Adipocyte (in vitro differentiated cells): ENCODE measurements around the gene UPF1.
A peak's percentile ranks its signal among the peaks of the same experiment; 100 is the strongest.

Experiments used
- DNase-seq: peaks from one replicate; pipeline ENCODE4 v3.0.0-alpha.2; 2015; ENCODE audit warnings: low read depth
- H3K27me3 ChIP-seq: replicated peaks from 2 replicates; pipeline ENCODE4 v1.7.0; 2013; ENCODE audit warnings: mild to moderate bottlenecking, low read length, moderate library complexity; ENCODE audit not compliant: control insufficient read depth, insufficient read depth
- H3K36me3 ChIP-seq: 2 replicates; pipeline ENCODE4 v1.7.0; 2013; ENCODE audit warnings: low read length, mild to moderate bottlenecking, moderate library complexity; ENCODE audit not compliant: control insufficient read depth, insufficient read depth, severe bottlenecking
- H3K4me1 ChIP-seq: 2 replicates; pipeline ENCODE4 v1.7.0; 2013; ENCODE audit warnings: mild to moderate bottlenecking, low read length, moderate library complexity; ENCODE audit not compliant: control insufficient read depth, insufficient read depth
- H3K4me3 ChIP-seq: 2 replicates; pipeline ENCODE4 v1.7.0; 2013; ENCODE audit warnings: mild to moderate bottlenecking, low read length, moderate library complexity
- H3K9ac ChIP-seq: 2 replicates; pipeline ENCODE4 v1.7.0; 2013; ENCODE audit warnings: mild to moderate bottlenecking, low read length, moderate library complexity
- H3K9me3 ChIP-seq: 2 replicates; pipeline ENCODE4 v1.7.0; 2013; ENCODE audit warnings: mild to moderate bottlenecking, low read length, moderate library complexity; ENCODE audit not compliant: control insufficient read depth

Gene UPF1

DNA sequence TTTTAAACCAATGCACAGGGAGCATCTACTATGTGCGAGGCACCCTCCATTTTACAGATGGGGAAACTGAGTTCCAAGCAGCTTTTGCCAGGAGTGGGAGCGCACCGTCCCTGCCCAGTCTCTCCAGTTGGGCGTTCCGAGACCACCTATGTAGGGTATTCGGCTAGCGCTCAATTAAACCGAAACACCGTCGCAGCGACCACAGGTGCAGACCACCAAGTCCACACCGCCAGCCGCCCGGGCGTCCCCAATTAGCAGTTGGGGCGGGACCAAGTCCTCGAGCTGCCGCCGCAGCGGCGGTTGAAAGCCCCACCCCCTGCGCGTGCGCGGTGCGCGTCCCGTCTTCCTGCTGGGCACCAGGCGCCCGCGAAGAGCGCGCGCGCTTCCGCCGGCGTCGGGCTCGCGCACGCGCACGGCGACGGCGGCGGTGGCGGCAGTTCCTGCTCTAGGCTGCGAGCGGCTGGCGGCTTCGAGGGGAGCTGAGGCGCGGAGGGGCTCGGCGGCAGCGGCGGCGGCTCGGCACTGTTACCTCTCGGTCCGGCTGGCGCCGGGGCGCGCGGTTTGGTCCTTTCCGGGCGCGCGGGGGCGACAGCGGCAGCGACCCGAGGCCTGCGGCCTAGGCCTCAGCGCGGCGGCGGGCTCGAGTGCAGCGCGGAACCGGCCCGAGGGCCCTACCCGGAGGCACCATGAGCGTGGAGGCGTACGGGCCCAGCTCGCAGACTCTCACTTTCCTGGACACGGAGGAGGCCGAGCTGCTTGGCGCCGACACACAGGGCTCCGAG is at the start of gene UPF1:
UPF1 (plus strand) TSS at position 436 of the 782 bp plus-strand sequence; CDS start at position 687, 251 bp downstream.
- H3K4me3 ChIP-seq = peak within 1 kb of the TSS; percentile 97
- H3K27me3 ChIP-seq = no peaks in the 10 kb centered on the region

GRCh38 chr19:18782559-18783225 is 49.1 kb upstream of the UPF1 start:
- Histone ChIP-seq H3K9ac (no peak overlapping the region), H3K27me3 (no peaks in the 10 kb centered on the region), H3K4me3 (no peak overlapping the region)

More for the DNA sequence above, at the start of gene UPF1:
- Histone ChIP-seq H3K9me3 (peaks cover 12% of the 10 kb centered on the region), H3K4me1 (peaks cover 29% of the 10 kb centered on the region), H3K9ac (peak within 1 kb of the TSS; percentile 95), H3K36me3 (peaks cover 4% of the 10 kb centered on the region)
- DNase-seq = peak; percentile 98

GRCh38 chr19:18783958-18784785 is 47.6 kb upstream of the UPF1 start:
- peaks cover 29% of the 10 kb centered on the region for H3K36me3 ChIP-seq
- no peak for DNase-seq
- H3K9me3 ChIP-seq = no peaks in the 10 kb centered on the region
- H3K9ac ChIP-seq = no peak overlapping the region
- H3K4me1 ChIP-seq = peaks cover 14% of the 10 kb centered on the region
- no peak overlapping the region for H3K4me3 ChIP-seq
- no peaks in the 10 kb centered on the region for H3K27me3 ChIP-seq

More at GRCh38 chr19:18782559-18783225, 49.1 kb upstream of the UPF1 start:
- Histone ChIP-seq H3K36me3 (peaks cover 29% of the 10 kb centered on the region), H3K9me3 (no peaks in the 10 kb centered on the region), H3K4me1 (peaks cover 14% of the 10 kb centered on the region)
- no peak for DNase-seq

DNA sequence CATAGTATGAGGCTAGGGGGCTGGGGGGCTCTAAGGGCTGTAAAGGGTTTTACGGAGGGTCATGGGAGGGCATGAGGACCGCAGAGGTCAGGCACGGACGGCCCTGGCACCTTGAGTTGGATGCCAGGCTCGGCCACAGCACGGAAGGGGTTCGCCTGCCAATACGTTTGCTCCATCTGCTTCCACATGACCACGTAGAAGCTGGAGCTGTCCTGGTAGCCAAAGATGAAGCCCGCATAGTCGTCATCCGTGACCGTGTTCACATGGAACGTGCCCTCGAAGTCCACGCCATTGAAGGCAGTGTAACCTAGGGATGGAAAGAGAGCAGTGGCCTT is 47.0 kb upstream of the UPF1 start:
- no peaks in the 10 kb centered on the region for H3K27me3 ChIP-seq
- peaks cover 29% of the 10 kb centered on the region for H3K36me3 ChIP-seq
- no peaks in the 10 kb centered on the region for H3K9me3 ChIP-seq
- H3K4me1 ChIP-seq = peaks cover 14% of the 10 kb centered on the region
- no peak for DNase-seq
- H3K4me3 ChIP-seq = no peak overlapping the region
- no peak overlapping the region for H3K9ac ChIP-seq

DNA sequence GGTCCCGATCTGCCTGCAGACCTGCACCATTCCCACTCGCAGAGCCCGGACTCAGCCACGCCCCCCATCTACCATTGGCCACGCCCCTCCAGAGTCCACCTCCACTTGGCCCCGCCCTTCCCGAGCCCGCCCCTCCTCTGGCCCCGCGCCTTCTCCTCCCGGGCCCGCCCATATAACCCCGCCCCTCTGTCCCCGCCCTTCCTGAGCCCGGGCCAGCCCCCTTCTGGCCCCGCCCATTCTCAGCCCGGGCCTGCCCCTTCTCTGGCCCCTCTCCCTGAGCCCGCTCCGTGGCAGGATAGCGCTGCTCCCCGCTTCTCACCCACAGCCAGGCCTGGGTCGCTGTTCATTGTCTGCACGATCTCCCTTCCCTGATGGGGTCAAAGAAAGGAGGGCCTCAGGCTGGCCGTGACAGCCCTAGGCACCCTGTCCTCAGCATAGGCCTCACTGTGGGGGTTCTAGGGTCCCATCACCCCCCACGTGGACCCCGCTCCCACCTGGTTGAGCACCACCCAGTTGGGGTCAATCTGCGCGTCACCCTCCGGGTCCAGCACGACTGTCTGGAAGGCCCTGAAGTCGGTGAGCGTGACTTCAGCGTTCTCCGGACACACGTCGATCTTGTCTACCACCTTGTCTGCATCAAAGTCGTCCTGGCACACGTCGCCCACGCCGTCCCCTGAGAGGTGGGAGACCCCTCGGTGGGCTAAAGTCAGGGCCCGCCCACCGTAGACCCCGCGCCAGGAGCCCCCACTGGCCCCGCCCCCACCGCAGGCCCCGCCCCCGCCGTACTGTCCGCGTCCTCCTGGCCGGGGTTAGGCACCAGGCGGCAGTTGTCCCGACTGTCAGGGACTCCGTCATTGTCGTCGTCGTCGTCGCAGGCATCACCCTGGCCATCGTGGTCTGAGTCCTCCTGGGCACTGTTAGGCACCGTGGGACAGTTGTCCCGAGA is 46.3 kb upstream of the UPF1 start:
- H3K9me3 ChIP-seq = no peaks in the 10 kb centered on the region
- H3K4me3 ChIP-seq = peak overlapping the region; percentile 64
- DNase-seq = peak; percentile 77
- no peaks in the 10 kb centered on the region for H3K27me3 ChIP-seq
- H3K4me1 ChIP-seq = peaks cover 14% of the 10 kb centered on the region
- H3K36me3 ChIP-seq = peaks cover 29% of the 10 kb centered on the region
- H3K9ac ChIP-seq = peak overlapping the region; percentile 74

- Histone ChIP-seq H3K27me3 (no peaks in the 10 kb centered on the region), H3K4me3 (peak overlapping the region; percentile 78)
- no peak for DNase-seq
Observed at GRCh38 chr19:18788529-18789421, 43.0 kb upstream of the UPF1 start.

DNA sequence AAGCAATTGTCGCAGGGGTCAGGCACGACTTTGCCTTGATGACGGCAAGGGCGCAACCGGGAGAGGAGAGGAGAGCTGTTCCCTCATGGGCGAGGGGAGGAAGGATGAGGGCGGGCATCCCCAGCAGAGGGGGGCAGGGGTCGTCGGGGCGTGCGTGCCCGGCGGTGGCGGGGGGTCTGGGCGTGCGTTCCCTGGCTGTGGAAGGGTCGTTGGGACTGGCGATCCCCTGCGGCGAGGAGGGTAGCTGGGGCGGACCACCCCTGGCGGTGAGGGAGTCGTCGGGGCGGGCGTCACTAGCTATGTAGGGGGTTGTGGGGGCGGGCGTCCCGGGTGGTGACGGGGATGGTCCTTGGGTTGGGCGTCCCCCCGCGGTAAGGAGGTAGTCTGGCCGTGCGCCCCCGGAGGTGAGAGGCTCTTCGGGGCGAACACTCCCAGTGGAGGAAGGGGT is 42.3 kb upstream of the UPF1 start:
- Histone ChIP-seq H3K9ac (peak overlapping the region; percentile 81), H3K4me3 (peak overlapping the region; percentile 78), H3K36me3 (peaks cover 11% of the 10 kb centered on the region), H3K4me1 (peaks cover 17% of the 10 kb centered on the region), H3K9me3 (no peaks in the 10 kb centered on the region), H3K27me3 (no peaks in the 10 kb centered on the region)
- no peak for DNase-seq

More at GRCh38 chr19:18788529-18789421, 43.0 kb upstream of the UPF1 start:
- Histone ChIP-seq H3K9ac (peak overlapping the region; percentile 81), H3K36me3 (peaks cover 17% of the 10 kb centered on the region), H3K4me1 (peaks cover 17% of the 10 kb centered on the region), H3K9me3 (no peaks in the 10 kb centered on the region)

DNA sequence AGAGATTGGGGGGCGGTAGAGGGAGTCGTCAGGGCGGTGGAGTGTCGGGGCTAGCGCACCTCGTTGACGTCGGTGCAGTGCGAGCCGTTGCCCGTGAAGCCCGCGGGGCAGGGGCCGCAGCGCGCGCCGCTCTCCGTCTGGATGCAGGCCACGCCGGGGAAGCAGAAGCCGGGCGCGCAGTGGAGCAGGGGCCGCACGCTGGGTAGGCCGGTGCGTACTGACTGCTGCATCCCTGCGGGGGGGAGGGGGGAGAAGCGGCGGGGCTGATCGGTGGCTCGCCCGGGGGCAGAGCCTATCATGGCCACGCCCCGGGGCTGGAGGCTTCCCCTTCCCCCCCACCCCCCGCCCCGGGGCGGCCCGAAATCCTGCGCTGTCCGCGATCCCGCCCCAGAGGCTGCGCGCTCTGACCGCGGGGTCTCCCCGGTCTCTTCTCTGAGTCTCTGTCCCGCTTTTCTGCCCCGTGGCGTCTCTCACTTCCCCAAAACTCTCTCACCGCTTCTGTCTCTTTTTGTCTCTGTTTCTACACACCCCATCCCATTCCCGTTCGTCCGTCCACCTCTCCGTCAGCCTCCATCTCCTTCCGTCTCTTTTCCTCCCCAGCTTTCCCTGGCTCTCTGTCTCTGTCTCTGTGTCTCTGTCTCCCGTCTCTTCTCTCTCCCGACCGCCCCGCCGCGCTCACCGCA is 41.7 kb upstream of the UPF1 start:
- Histone ChIP-seq H3K27me3 (no peaks in the 10 kb centered on the region), H3K4me1 (peaks cover 15% of the 10 kb centered on the region), H3K9ac (peak overlapping the region; percentile 88), H3K4me3 (peak overlapping the region; percentile 85), H3K9me3 (no peaks in the 10 kb centered on the region), H3K36me3 (peaks cover 6% of the 10 kb centered on the region)
- DNase-seq = peak; percentile 57

DNA sequence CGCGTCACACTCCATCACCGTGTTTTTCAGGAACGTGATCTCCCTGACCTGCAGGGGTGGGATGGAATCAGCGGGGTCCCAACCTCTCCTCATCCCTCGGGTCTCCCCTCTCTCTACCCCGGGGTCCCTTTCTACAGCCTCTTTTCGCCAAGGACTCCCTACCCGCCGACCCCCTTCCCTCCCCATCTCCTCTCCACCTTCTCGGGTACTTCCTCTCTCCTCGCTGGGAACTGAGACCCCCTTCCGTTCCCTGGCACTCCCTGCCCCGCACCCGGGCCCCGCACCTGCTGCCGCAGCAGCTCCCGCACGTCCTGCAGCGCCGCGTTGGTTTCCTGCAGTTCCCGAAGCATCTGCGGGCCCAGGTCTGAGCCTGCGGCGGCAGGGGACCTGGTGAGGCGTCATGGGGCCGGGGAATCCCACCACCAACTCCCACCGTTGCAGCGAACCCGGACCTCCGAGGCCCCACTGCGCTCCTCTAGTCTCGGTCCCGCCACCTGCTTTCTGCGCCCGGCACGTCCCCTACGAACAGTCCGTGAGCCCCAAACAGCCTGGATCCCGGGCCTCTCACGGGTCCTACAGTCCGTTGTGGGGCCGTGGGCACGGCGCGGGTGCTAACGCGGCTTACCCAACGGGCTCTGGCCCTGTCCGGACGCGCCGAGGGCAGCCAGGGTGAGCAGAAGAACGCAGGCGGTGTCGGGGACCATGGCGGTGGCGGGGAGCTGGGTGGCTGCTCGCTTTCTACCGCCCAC is 41.0 kb upstream of the UPF1 start, which contains the start of gene COMP:
COMP (minus strand) TSS at position 740 of the 749 bp plus-strand sequence; CDS start at position 704, 36 bp downstream.
- Histone ChIP-seq H3K36me3 (peaks cover 6% of the 10 kb centered on the region), H3K4me1 (peaks cover 17% of the 10 kb centered on the region), H3K27me3 (no peaks in the 10 kb centered on the region), H3K9me3 (no peaks in the 10 kb centered on the region), H3K4me3 (peak within 1 kb of the TSS; percentile 85), H3K9ac (peak within 1 kb of the TSS; percentile 88)
- peak; percentile 25 for DNase-seq
